ENCODE measurements around the gene MTFR2. TPM values are rescaled to one million over a fixed set of nuclear protein-coding genes. Genes with fewer than 3 reads are reported as not detected.
A peak's percentile ranks its signal among the peaks of the same experiment; 100 is the strongest.

MTFR2 gene
- total RNA-seq = under 1 TPM; 0.39 to 0.60 TPM
- polyA plus RNA-seq = under 1 TPM in 1 of 2 donors, not detected in 1; 0.56 TPM
- long read RNA-seq, donor 1 = 0 reads
- long read RNA-seq, donor 2, partial matches to known transcripts = 1 of 1 reads
- long read RNA-seq, donor 2, other reads (novel, unspliced or antisense) = 0 of 1 reads

DNA sequence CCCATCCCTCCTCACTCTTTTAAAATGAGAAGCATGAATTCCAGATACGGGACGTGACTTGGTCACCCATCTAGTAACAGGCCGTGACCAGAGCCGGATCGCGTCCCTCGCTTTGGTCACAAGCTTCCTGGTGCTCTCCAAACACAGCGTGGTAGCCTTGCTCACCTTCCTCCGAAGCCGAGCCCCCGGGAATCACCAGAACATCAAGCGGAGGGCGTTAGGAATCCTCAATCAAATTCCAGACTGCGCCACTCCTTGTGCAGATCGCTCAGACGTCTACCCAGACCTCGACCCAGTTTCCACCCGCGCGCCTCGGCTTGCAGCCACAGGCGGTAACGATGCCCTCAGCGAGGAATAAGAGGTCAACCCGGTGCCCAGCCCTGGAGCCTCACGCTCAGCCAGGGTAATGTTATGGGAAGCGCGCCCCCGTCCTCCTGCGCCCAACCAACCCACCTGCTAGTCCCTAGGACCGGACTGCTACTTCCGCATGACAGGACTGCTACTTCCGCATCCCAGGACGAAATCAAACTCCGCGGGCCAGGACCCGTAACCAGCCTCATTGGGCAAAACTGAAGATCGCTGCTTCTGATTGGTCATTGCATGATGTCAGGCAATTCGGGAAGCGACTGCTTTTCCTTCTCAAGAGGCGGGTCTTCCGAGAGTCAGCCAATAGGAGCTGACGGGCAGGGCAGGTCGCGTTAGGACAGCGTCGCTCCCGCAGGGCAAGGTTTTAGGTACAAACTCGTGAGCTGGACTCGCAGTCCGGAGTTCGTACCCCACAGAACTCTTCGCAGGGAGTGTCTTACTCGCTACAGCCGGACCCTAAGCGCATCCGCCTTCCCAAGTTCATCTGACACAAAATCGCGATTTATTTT is at the start of gene MTFR2:
Gene MTFR2 (minus strand): TSS at position 501 of the 875 bp plus-strand sequence. CDS start 1,212 bp downstream, outside the sequence.
- H3K4me3 ChIP-seq (ENCODE audit: low read length in 2 of 2) = peak within 1 kb of the TSS; percentile 67 to 73
- H3K4me1 ChIP-seq (ENCODE audit: control insufficient read depth in 1 of 2, insufficient read depth in 2 of 2, low read length in 2 of 2) = no peaks in the 10 kb centered on the region
- 0% methylated on average over 59 of the region's 59 CpGs for WGBS, 2 donors
- no peak within 1 kb of the TSS for H3K27ac ChIP-seq (ENCODE audit: low read depth in 1 of 2, low read length in 2 of 2)
- DNase-seq (peak; percentile 94 to 97), ATAC-seq (ENCODE audit: low FRiP score) (peak; percentile 98)
- no peaks in the 10 kb centered on the region for H3K36me3 ChIP-seq (ENCODE audit: control insufficient read depth in 1 of 2, insufficient read depth in 2 of 2, low read length in 1 of 2)
- no peaks in the 10 kb centered on the region for H3K9me3 ChIP-seq (ENCODE audit: control insufficient read depth, low read length)
- intact Hi-C loops (cut with DNase I) = loop anchor here in 1 of 2 donors (1.0 to 2.0 kb wide), 2 partner anchors 39 to 753 kb away; partner anchors contain the start of genes AHI1 and BCLAF1
- H3K27me3 ChIP-seq (ENCODE audit: control insufficient read depth in 1 of 2, insufficient read depth in 2 of 2, low read length in 1 of 2) = no peaks in the 10 kb centered on the region

DNA sequence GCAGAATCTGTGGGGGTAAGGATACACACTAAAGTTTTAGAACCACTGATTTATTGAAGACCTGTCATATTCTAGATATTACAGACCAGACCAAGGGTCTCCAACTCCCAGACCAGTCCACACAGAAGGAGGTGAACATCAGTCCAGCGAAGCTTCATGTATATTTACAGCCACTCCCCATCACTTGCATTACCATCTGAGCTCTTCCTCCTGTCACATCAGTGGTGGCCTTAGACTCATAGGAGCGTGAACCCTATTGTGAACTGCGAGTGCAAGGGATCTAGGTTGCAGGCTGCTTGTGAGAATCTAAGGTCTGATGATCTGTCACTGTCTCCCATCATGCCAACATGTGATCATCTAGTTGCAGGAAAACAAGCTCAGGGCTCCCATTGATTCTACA is 44.5 kb upstream of the MTFR2 start:
- Histone ChIP-seq H3K9me3 (ENCODE audit: control insufficient read depth, low read length) (no peaks in the 10 kb centered on the region), H3K4me1 (ENCODE audit: control insufficient read depth in 1 of 2, insufficient read depth in 2 of 2, low read length in 2 of 2) (peaks cover 0 to 1% of the 10 kb centered on the region in 2 donors), H3K27me3 (ENCODE audit: control insufficient read depth in 1 of 2, insufficient read depth in 2 of 2, low read length in 1 of 2) (no peaks in the 10 kb centered on the region), H3K4me3 (ENCODE audit: low read length in 2 of 2) (no peak overlapping the region), H3K36me3 (ENCODE audit: control insufficient read depth in 1 of 2, insufficient read depth in 2 of 2, low read length in 1 of 2) (no peaks in the 10 kb centered on the region), H3K27ac (ENCODE audit: low read depth in 1 of 2, low read length in 2 of 2) (no peak overlapping the region)
- DNase-seq (no peak), ATAC-seq (ENCODE audit: low FRiP score) (no peak)
- 97% methylated on average over 3 of the region's 3 CpGs for WGBS, 2 donors
- intact Hi-C loops (cut with DNase I) = no loop called here

DNA sequence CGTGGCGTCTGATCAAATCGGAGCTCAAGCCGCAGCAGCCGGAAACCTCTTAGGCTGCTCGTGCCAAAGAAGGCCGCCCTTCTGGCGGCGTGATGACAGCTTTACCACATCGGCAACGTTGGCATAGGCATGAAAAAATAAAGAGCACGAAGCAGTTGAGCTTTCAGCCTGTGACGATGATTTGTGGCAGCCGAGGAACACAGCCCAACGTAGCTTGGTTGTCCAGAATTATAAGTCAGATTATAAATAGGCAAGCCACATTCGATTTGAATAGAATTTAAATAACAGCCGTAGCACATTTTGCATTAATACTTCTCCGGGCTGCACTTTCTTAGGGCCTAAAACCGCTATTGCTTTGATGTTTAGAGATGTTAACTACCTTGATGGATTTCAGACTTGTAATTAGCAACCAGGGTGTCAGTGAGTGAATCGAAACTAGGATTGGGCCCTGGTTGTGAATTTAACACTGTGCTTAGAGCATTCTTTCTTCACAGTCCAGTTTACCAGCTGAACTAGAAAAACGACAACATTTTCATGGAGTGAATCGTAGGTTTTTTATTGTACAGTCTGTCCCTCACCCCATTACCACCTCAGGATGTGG is 40.4 kb upstream of the MTFR2 start:
- DNase-seq (peak; percentile 87 to 90), ATAC-seq (ENCODE audit: low FRiP score) (peak; percentile 70)
- Histone ChIP-seq H3K36me3 (ENCODE audit: control insufficient read depth in 1 of 2, insufficient read depth in 2 of 2, low read length in 1 of 2) (no peaks in the 10 kb centered on the region), H3K4me3 (ENCODE audit: low read length in 2 of 2) (peak overlapping the region; percentile 26 to 72), H3K27ac (ENCODE audit: low read depth in 1 of 2, low read length in 2 of 2) (peak overlapping the region; percentile 96 to 100), H3K9me3 (ENCODE audit: control insufficient read depth, low read length) (no peaks in the 10 kb centered on the region), H3K27me3 (ENCODE audit: control insufficient read depth in 1 of 2, insufficient read depth in 2 of 2, low read length in 1 of 2) (no peaks in the 10 kb centered on the region), H3K4me1 (ENCODE audit: control insufficient read depth in 1 of 2, insufficient read depth in 2 of 2, low read length in 2 of 2) (peaks cover 0 to 5% of the 10 kb centered on the region in 2 donors)
- intact Hi-C loops (cut with DNase I) = no loop called here
- 1% methylated on average over 22 of the region's 22 CpGs for WGBS, 2 donors

DNA sequence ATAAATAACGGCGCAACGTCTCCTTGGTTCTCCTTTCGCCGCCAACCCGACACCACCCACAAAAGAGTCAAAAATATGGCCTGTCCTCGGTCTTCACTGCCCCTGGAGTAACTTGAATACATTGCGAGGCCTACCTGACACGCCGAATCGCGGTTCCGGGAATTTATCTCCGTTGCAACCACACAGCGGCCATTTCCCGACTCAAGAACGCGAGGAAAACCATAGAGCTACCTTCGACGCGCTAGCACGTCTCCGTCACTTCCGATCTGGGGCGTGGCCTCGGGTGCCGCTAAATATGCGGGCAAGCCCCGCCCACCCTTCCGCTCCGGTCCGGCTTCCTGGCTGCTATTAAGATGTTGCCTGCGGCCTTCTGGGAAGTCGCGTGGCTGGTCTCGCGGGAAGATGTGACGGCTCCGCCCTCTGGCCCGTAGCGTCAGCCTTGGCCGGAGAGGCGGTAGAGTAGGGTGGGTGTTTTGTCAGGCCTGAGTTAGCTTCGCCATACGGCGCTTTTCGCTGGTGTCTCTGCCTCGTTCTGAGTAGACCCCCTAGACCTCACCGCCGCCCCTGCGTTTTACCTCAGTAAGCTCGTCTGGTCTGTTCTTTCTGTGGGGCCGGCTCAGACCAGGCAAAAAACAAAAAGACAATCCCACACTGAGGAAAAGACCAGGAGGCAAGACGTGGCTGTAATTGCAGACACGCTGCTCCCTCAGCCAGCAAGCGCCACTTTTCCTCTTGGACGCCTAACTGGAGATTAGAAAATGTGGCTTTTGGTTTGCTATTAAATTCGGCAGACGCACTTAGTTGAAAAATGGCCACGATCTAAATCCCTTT is 39.7 kb upstream of the MTFR2 start, which contains the start of gene BCLAF1:
Gene BCLAF1 (minus strand): TSS at position 268 of the 831 bp plus-strand sequence. CDS start 9,980 bp downstream, outside the sequence.
- intact Hi-C loops (cut with DNase I) = loop anchor here in 1 of 2 donors (2.0 kb wide), 2 partner anchors 39 to 791 kb away; partner anchors contain the start of gene MTFR2
- H3K4me1 ChIP-seq (ENCODE audit: control insufficient read depth in 1 of 2, insufficient read depth in 2 of 2, low read length in 2 of 2) = peaks cover 0 to 5% of the 10 kb centered on the region in 2 donors
- ATAC-seq (ENCODE audit: low FRiP score) = peak; percentile 98

DNA sequence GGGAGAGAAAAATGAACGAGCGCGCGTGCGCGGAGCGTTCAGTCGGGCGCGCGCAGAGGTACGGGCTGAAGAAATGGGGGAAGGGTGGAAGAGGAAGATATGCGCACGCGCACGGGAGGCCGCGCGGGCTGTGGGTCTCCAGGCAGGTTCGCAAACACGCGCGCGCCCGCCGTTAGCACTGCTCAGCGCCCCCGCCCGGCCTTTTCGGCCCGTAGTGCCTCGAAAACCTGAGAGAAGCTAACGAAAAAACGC is 39.1 kb upstream of the MTFR2 start:
- peak; percentile 94 for ATAC-seq (ENCODE audit: low FRiP score)
- H3K4me3 ChIP-seq (ENCODE audit: low read length in 2 of 2) = peak overlapping the region; percentile 77 to 93
- H3K9me3 ChIP-seq (ENCODE audit: control insufficient read depth, low read length) = no peaks in the 10 kb centered on the region
- peaks cover 0 to 5% of the 10 kb centered on the region in 2 donors for H3K4me1 ChIP-seq (ENCODE audit: control insufficient read depth in 1 of 2, insufficient read depth in 2 of 2, low read length in 2 of 2)
- H3K27me3 ChIP-seq (ENCODE audit: control insufficient read depth in 1 of 2, insufficient read depth in 2 of 2, low read length in 1 of 2) = no peaks in the 10 kb centered on the region
- no peaks in the 10 kb centered on the region for H3K36me3 ChIP-seq (ENCODE audit: control insufficient read depth in 1 of 2, insufficient read depth in 2 of 2, low read length in 1 of 2)
- 0% methylated on average over 34 of the region's 34 CpGs for WGBS, 2 donors
- intact Hi-C loops (cut with DNase I) = loop anchor here in 1 of 2 donors (2.0 kb wide), 2 partner anchors 38 to 790 kb away; partner anchors contain the start of gene MTFR2
- H3K27ac ChIP-seq (ENCODE audit: low read depth in 1 of 2, low read length in 2 of 2) = peak overlapping the region; percentile 100
- peak; percentile 95 to 96 for DNase-seq

More for the DNA sequence above, 39.7 kb upstream of the MTFR2 start, which contains the start of gene BCLAF1:
- H3K9me3 ChIP-seq (ENCODE audit: control insufficient read depth, low read length) = no peaks in the 10 kb centered on the region
- WGBS, 2 donors = 0 to 1% methylated on average over 60 of the region's 60 CpGs
- H3K36me3 ChIP-seq (ENCODE audit: control insufficient read depth in 1 of 2, insufficient read depth in 2 of 2, low read length in 1 of 2) = no peaks in the 10 kb centered on the region
- H3K4me3 ChIP-seq (ENCODE audit: low read length in 2 of 2) = peak within 1 kb of the TSS; percentile 77 to 93
- H3K27me3 ChIP-seq (ENCODE audit: control insufficient read depth in 1 of 2, insufficient read depth in 2 of 2, low read length in 1 of 2) = no peaks in the 10 kb centered on the region
- peak; percentile 100 for DNase-seq
- peak within 1 kb of the TSS; percentile 100 for H3K27ac ChIP-seq (ENCODE audit: low read depth in 1 of 2, low read length in 2 of 2)

DNA sequence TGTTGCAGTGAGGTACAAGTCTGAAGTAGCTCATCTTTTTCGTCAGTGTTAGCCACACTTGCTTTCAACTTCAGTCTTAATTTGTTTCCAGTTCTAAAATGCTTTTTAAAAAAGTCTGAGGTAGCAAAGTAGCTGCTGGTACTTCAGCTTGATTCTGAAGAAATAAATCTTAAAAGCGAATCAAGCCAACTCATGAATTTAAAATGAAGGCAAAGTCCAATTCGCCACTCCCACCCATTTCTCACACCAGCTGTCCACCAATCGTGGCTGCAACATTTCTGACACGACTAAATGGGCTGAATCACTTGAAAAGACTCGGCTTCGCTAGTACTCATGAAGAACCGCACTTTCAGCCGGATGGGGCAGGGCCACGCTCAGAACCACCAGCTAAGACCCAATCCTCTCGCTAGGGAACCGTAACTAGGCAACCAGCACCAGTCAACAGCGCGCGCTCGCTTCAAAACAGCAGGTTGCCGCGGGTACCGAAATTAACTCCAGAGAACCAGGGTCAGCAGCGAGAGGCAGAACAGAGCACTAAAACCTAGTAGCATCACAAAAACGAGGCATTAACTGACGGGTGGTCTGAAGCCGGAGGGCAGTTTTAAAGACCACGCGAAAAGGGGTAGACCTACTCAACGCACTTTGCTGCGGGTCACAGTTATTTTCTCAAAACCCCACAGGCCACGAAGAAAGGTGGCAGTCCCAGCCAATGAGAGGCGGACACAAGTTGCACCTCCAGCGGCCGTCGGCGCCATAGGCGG is 38.6 kb upstream of the MTFR2 start:
- no peaks in the 10 kb centered on the region for H3K9me3 ChIP-seq (ENCODE audit: control insufficient read depth, low read length)
- H3K4me1 ChIP-seq (ENCODE audit: control insufficient read depth in 1 of 2, insufficient read depth in 2 of 2, low read length in 2 of 2) = peaks cover 0 to 5% of the 10 kb centered on the region in 2 donors
- DNase-seq (peak; percentile 92 to 95), ATAC-seq (ENCODE audit: low FRiP score) (peak; percentile 76)
- peak overlapping the region; percentile 88 to 100 for H3K27ac ChIP-seq (ENCODE audit: low read depth in 1 of 2, low read length in 2 of 2)
- intact Hi-C loops (cut with DNase I) = loop anchor here in 1 of 2 donors (2.0 kb wide), 2 partner anchors 38 to 790 kb away; partner anchors contain the start of gene MTFR2
- H3K36me3 ChIP-seq (ENCODE audit: control insufficient read depth in 1 of 2, insufficient read depth in 2 of 2, low read length in 1 of 2) = no peaks in the 10 kb centered on the region
- 0 to 1% methylated on average over 33 to 34 of the region's 34 CpGs for WGBS, 2 donors
- peak overlapping the region; percentile 77 to 93 for H3K4me3 ChIP-seq (ENCODE audit: low read length in 2 of 2)
- H3K27me3 ChIP-seq (ENCODE audit: control insufficient read depth in 1 of 2, insufficient read depth in 2 of 2, low read length in 1 of 2) = no peaks in the 10 kb centered on the region

DNA sequence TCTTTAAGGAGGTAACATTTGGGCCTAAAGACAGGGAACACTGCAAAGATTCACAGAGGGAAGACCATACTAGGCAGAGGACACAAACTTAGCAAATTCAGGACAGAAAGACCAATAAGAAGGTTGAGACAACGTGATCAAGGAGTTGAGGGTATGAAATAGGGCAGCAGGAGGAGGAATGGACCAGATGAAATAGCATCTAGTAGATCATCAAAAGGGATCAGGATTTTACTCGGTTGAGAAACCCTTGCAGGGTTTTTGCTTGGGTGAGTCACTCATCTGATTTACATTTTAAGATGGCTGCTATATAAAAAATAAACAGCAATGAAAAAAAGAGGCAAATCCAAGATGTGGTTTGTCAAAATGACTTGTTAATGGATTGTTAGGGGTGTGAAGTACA is 34.8 kb upstream of the MTFR2 start:
- Histone ChIP-seq H3K4me3 (ENCODE audit: low read length in 2 of 2) (no peak overlapping the region), H3K27ac (ENCODE audit: low read depth in 1 of 2, low read length in 2 of 2) (no peak overlapping the region)

More for the DNA sequence above, 34.8 kb upstream of the MTFR2 start:
- Histone ChIP-seq H3K27me3 (ENCODE audit: control insufficient read depth in 1 of 2, insufficient read depth in 2 of 2, low read length in 1 of 2) (no peaks in the 10 kb centered on the region), H3K9me3 (ENCODE audit: control insufficient read depth, low read length) (no peaks in the 10 kb centered on the region), H3K36me3 (ENCODE audit: control insufficient read depth in 1 of 2, insufficient read depth in 2 of 2, low read length in 1 of 2) (no peaks in the 10 kb centered on the region), H3K4me1 (ENCODE audit: control insufficient read depth in 1 of 2, insufficient read depth in 2 of 2, low read length in 2 of 2) (peaks cover 4 to 7% of the 10 kb centered on the region in 2 donors)
- intact Hi-C loops (cut with DNase I) = no loop called here
- ATAC-seq (ENCODE audit: low FRiP score) (no peak), DNase-seq (no peak)
- WGBS, 2 donors = 17 to 21% methylated on average over 2 of the region's 2 CpGs
